ENCODE data around the gene AGFG2. TPM values are rescaled to one million over a fixed set of nuclear protein-coding genes. Genes with fewer than 3 reads are reported as not detected.

AGFG2 gene
- total and polyA plus RNA-seq, 10 of the 15 experiments (the other 5 are each of a cell fraction or from before 2014, with no cell fraction given), result 0.90 to 71.5 (median 25.4) TPM

DNA sequence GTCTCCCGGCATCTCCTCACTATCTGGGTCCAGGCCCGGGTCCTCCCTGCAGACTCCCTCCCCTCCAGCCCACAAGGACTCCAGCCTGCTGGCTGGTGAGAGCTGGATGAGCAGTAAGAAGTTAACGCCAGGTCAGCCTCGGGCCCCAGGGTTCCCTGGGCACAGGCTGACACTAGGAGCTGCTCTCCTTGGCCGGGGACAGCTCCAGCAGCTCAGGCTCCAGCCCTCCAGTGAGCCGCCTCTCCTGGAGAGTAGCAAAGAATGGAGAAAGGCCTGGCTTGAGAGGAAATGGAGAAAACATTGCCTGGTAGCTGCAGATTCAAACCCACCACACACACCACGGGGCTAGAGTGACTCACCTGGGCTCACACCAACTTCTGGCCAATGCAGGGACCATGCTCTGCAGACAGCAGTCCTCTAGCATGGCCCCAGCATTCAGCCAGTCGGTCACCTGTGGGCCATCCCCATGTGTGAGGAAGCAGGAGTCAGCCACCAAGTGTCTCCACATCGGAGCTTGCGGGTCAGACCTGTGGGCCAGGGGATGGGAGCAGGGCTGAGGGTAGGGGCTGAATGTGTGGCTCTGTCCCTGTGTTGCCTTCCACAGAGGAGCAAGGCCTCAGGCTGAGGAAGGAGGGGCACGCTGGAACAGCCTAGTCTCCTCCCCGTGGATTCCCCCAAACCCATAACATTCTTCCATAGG is 28.2 kb downstream of the AGFG2 start:
- peaks cover 10 to 14% of the 10 kb centered on the region in 2 experiments; a peak in 3 of 4 replicates for H3K36me3 ChIP-seq (ENCODE audit: control insufficient read depth in 2 of 2, insufficient read depth in 2 of 2, low read length in 1 of 2)
- intact Hi-C loops (cut with micrococcal nuclease; ENCODE audit: unreplicated experiment), result no loop called here
- H3K9ac ChIP-seq (ENCODE audit: control insufficient read depth, insufficient read depth, low read length), result no peak overlapping the region
- no peak for TF ChIP-seq STAT3 (IDR thresholded peaks at IDR 0.05; ENCODE audit: low read depth, low read length)
- TF ChIP-seq POLR2A (IDR thresholded peaks at IDR 0.05; ENCODE audit: low read depth, low read length), result peak; percentile 59
- 0 out of 2 replicates have a peak, but pooled peaks have one; percentile 27 for TF ChIP-seq PML (IDR thresholded peaks at IDR 0.05; ENCODE audit: low read length)
- no peak overlapping the region for H3K4me3 ChIP-seq
- H3K79me2 ChIP-seq (ENCODE audit: control insufficient read depth, insufficient read depth, low read length), result no peaks in the 10 kb centered on the region
- WGBS (ENCODE audit: insufficient coverage, insufficient replicate concordance, low lambda C conversion rate, missing lambda C conversion rate), result 66% methylated on average over 12 of the region's 12 CpGs
- DNase-seq (ENCODE audit: low read depth, low spot score) (no peak), FAIRE-seq (no peak), ATAC-seq (no peak)
- H4K20me1 ChIP-seq (ENCODE audit: control insufficient read depth, insufficient read depth), result no peaks in the 10 kb centered on the region
- H3K9me3 ChIP-seq (replicated peaks; ENCODE audit: control insufficient read depth, insufficient read depth, low read length), result no peaks in the 10 kb centered on the region
- H2AFZ ChIP-seq (ENCODE audit: control insufficient read depth, low read depth, low read length), result no peak overlapping the region
- RAD21 ChIA-PET (ENCODE audit: unreplicated experiment), result interaction anchor here (1.0 kb wide), 1 partner anchor 17 kb away, joined by 3 read pairs; no protein-coding TSS in a partner anchor
- H3K4me1 ChIP-seq (ENCODE audit: control insufficient read depth, insufficient read depth, low read length), result peaks cover 30% of the 10 kb centered on the region
- POLR2A ChIA-PET, result no interaction called here
- SMC1A ChIA-PET (ENCODE audit: uncharacterized antibody, unreplicated experiment), result no interaction called here
- CTCF ChIA-PET, result interaction anchor here (0.8 to 12.6 kb wide), 5 partner anchors 17 to 124 kb away, joined by 3 to 190 read pairs (median 5); partner anchors contain the start of genes FBXO24 and LRCH4
- in situ Hi-C loops (cut with MboI), result no loop called here
- no peak overlapping the region for H3K4me2 ChIP-seq (ENCODE audit: control insufficient read depth, insufficient read depth)
- H3K27me3 ChIP-seq (replicated peaks in 1 of 2; ENCODE audit: control insufficient read depth in 2 of 2, insufficient read depth in 2 of 2, low read length in 1 of 2), result no peaks in the 10 kb centered on the region
- TSS peak; percentile 32 for BruUV-seq (replicated peaks)
- no peak overlapping the region for H3K27ac ChIP-seq (ENCODE audit: control insufficient read depth, insufficient read depth)

DNA sequence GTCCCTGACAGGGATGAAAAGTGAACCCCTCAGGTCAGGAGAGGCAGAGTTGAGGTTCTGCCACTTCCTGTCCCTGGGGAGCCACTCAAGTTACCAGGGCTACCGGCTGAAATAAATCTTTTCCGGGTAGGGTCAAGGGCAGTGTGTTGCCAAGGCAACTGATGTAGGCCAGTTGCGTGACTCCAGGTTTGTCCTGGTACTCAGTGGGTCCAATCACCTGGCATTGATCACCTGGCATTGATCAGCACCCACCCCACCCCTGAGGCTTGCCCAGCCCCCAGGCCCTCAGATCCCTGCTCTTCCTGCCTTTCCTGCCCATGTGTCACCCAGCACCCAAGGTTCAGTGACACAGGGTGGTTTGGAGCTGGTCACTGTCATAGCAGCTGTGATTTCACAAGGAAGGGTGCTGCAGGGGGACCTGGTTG is 28.8 kb downstream of the AGFG2 start:
- peaks cover 10 to 14% of the 10 kb centered on the region in 2 experiments; a peak in 3 of 4 replicates for H3K36me3 ChIP-seq (ENCODE audit: control insufficient read depth in 2 of 2, insufficient read depth in 2 of 2, low read length in 1 of 2)
- peaks cover 30% of the 10 kb centered on the region for H3K4me1 ChIP-seq (ENCODE audit: control insufficient read depth, insufficient read depth, low read length)
- SMC1A ChIA-PET (ENCODE audit: uncharacterized antibody, unreplicated experiment), result interaction anchor here (0.9 kb wide), 1 partner anchor 19 kb away, joined by 3 read pairs; the partner anchor contains the start of gene FBXO24
- ATAC-seq, result peak; percentile 32
- CTCF ChIA-PET, result interaction anchor here (1.1 to 12.6 kb wide), 3 partner anchors 18 to 124 kb away, joined by 3 to 190 read pairs (median 5); partner anchors contain the start of genes FBXO24 and LRCH4
- intact Hi-C loops (cut with micrococcal nuclease; ENCODE audit: unreplicated experiment) (no loop called here), in situ Hi-C loops (cut with MboI) (no loop called here)
- POLR2A ChIA-PET, result no interaction called here
- no peaks in the 10 kb centered on the region for H3K9me3 ChIP-seq (replicated peaks; ENCODE audit: control insufficient read depth, insufficient read depth, low read length)
- no peak overlapping the region for H3K9ac ChIP-seq (ENCODE audit: control insufficient read depth, insufficient read depth, low read length)
- no TSS peak for BruUV-seq (replicated peaks)
- no peaks in the 10 kb centered on the region for H3K79me2 ChIP-seq (ENCODE audit: control insufficient read depth, insufficient read depth, low read length)
- H3K4me3 ChIP-seq, result no peak overlapping the region
- H3K27ac ChIP-seq (ENCODE audit: control insufficient read depth, insufficient read depth), result no peak overlapping the region
- RAD21 ChIA-PET (ENCODE audit: unreplicated experiment), result no interaction called here
- no peak for FAIRE-seq
- DNase-seq (ENCODE audit: low read depth, low spot score), result no peak
- WGBS (ENCODE audit: insufficient coverage, insufficient replicate concordance, low lambda C conversion rate, missing lambda C conversion rate), result 2% methylated on average over 3 of the region's 3 CpGs
- no peaks in the 10 kb centered on the region for H4K20me1 ChIP-seq (ENCODE audit: control insufficient read depth, insufficient read depth)
- no peak overlapping the region for H3K4me2 ChIP-seq (ENCODE audit: control insufficient read depth, insufficient read depth)
- no peak overlapping the region for H2AFZ ChIP-seq (ENCODE audit: control insufficient read depth, low read depth, low read length)
- no peaks in the 10 kb centered on the region for H3K27me3 ChIP-seq (replicated peaks in 1 of 2; ENCODE audit: control insufficient read depth in 2 of 2, insufficient read depth in 2 of 2, low read length in 1 of 2)
- TF ChIP-seq BMI1 (IDR thresholded peaks at IDR 0.05; ENCODE audit: borderline replicate concordance) (peak; percentile 70), MTA3 (IDR thresholded peaks at IDR 0.05; ENCODE audit: borderline replicate concordance, low read length) (peak; percentile 30; the same call in 1 of the 2 replicates), SPI1 (IDR thresholded peaks at IDR 0.05; ENCODE audit: borderline replicate concordance, insufficient read depth, low read depth, low read length) (0 out of 2 replicates have a peak, but pooled peaks have one; percentile 6), PML (IDR thresholded peaks at IDR 0.05; ENCODE audit: low read length) (peak; percentile 59; the same call in 1 of the 2 replicates), HDAC2 (IDR thresholded peaks at IDR 0.05) (no peak), ETV6 (conservative IDR thresholded peaks at IDR 0.05 in 1 of 2, IDR thresholded peaks at IDR 0.05 in 1 of 2; ENCODE audit: borderline replicate concordance in 1 of 2, low read depth in 1 of 2) (no peak)
- TF ChIP-seq, protein P1, sequence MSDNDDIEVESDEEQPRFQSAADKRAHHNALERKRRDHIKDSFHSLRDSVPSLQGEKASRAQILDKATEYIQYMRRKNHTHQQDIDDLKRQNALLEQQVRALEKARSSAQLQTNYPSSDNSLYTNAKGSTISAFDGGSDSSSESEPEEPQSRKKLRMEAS (IDR thresholded peaks at IDR 0.05; ENCODE audit: low read depth, low read length), result no peak
- TF ChIP-seq, protein P2, sequence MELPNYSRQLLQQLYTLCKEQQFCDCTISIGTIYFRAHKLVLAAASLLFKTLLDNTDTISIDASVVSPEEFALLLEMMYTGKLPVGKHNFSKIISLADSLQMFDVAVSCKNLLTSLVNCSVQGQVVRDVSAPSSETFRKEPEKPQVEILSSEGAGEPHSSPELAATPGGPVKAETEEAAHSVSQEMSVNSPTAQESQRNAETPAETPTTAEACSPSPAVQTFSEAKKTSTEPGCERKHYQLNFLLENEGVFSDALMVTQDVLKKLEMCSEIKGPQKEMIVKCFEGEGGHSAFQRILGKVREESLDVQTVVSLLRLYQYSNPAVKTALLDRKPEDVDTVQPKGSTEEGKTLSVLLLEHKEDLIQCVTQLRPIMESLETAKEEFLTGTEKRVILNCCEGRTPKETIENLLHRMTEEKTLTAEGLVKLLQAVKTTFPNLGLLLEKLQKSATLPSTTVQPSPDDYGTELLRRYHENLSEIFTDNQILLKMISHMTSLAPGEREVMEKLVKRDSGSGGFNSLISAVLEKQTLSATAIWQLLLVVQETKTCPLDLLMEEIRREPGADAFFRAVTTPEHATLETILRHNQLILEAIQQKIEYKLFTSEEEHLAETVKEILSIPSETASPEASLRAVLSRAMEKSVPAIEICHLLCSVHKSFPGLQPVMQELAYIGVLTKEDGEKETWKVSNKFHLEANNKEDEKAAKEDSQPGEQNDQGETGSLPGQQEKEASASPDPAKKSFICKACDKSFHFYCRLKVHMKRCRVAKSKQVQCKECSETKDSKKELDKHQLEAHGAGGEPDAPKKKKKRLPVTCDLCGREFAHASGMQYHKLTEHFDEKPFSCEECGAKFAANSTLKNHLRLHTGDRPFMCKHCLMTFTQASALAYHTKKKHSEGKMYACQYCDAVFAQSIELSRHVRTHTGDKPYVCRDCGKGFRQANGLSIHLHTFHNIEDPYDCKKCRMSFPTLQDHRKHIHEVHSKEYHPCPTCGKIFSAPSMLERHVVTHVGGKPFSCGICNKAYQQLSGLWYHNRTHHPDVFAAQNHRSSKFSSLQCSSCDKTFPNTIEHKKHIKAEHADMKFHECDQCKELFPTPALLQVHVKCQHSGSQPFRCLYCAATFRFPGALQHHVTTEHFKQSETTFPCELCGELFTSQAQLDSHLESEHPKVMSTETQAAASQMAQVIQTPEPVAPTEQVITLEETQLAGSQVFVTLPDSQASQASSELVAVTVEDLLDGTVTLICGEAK (IDR thresholded peaks at IDR 0.05; ENCODE audit: borderline replicate concordance), result no peak

All from GM12878 (cell line).